NCI-H345 treated with DMSO at 0.1 percent for 48 hours (cell line): Measurements from ENCODE around the gene CYP2C19.
"Not testable (repeated sequence)": the region's sequence is repeated elsewhere in the genome, so short reads cannot be mapped to it uniquely, and the experiment has no call there.

ENCODE experiments used
- DNase-seq: peaks from one replicate; lab custom pipeline; 2025; ENCODE audit not compliant: unreplicated experiment; lab: John Stamatoyannopoulos, UW

Gene CYP2C19

GRCh38 chr10:94762393-94762792, at the start of gene CYP2C19:
Gene CYP2C19, plus strand, starts transcription at chr10:94762681. Its CDS starts 25 bp downstream, at chr10:94762706.
- no peak for DNase-seq

- DNase-seq = no peak
Measured at GRCh38 chr10:94725871-94726270, 36.6 kb upstream of the CYP2C19 start.

- no peak for DNase-seq
Measured at GRCh38 chr10:94735197-94735596, 27.3 kb upstream of the CYP2C19 start.

- DNase-seq = no peak
Measured at GRCh38 chr10:94738588-94738987, 23.9 kb upstream of the CYP2C19 start.

GRCh38 chr10:94747137-94747536, 15.3 kb upstream of the CYP2C19 start:
- DNase-seq = no peak

- no peak for DNase-seq
Measured at GRCh38 chr10:94747838-94748237, 14.6 kb upstream of the CYP2C19 start.

- no peak for DNase-seq
Measured at GRCh38 chr10:94757916-94758315, 4.6 kb upstream of the CYP2C19 start.

- no peak for DNase-seq
Measured at GRCh38 chr10:94760586-94761178, 1.8 kb upstream of the CYP2C19 start.

- not testable (repeated sequence) for DNase-seq
Measured at GRCh38 chr10:94775425-94775824, 12.9 kb downstream of the CYP2C19 start.

- no peak for DNase-seq
Measured at GRCh38 chr10:94777886-94778458, 15.5 kb downstream of the CYP2C19 start.

GRCh38 chr10:94780844-94781243, 18.4 kb downstream of the CYP2C19 start:
- DNase-seq = no peak

GRCh38 chr10:94784256-94784655, 21.8 kb downstream of the CYP2C19 start:
- DNase-seq = no peak

- no peak for DNase-seq
Measured at GRCh38 chr10:94785211-94785610, 22.7 kb downstream of the CYP2C19 start.

GRCh38 chr10:94800551-94800950, 38.1 kb downstream of the CYP2C19 start:
- DNase-seq = not testable (repeated sequence)

- no peak for DNase-seq
Measured at GRCh38 chr10:94803307-94803706, 40.8 kb downstream of the CYP2C19 start.

- DNase-seq = not testable (repeated sequence)
Measured at GRCh38 chr10:94830025-94830424, 67.5 kb downstream of the CYP2C19 start.

- no peak for DNase-seq
Measured at GRCh38 chr10:94846204-94846603, 83.7 kb downstream of the CYP2C19 start.

- DNase-seq = no peak
Measured at GRCh38 chr10:94850766-94851165, 88.3 kb downstream of the CYP2C19 start.

GRCh38 chr10:94851263-94851662, 88.8 kb downstream of the CYP2C19 start:
- no peak for DNase-seq

GRCh38 chr10:94852438-94852837, 90.0 kb downstream of the CYP2C19 start:
- no peak for DNase-seq

- no peak for DNase-seq
Measured at GRCh38 chr10:94853065-94853464, 90.6 kb downstream of the CYP2C19 start.

GRCh38 chr10:94858005-94858404, 95.5 kb downstream of the CYP2C19 start:
- DNase-seq = no peak

GRCh38 chr10:94859086-94859485, 96.6 kb downstream of the CYP2C19 start:
- no peak for DNase-seq
